ENCODE results near the gene MNX1. TPM values are rescaled to one million over a fixed set of nuclear protein-coding genes. Genes with fewer than 3 reads are reported as not detected.
A peak's percentile ranks its signal among the peaks of the same experiment; 100 is the strongest.

MNX1 gene
- total RNA-seq, 2 donors from 2014 or later = 14.5 to 27.4 TPM

DNA sequence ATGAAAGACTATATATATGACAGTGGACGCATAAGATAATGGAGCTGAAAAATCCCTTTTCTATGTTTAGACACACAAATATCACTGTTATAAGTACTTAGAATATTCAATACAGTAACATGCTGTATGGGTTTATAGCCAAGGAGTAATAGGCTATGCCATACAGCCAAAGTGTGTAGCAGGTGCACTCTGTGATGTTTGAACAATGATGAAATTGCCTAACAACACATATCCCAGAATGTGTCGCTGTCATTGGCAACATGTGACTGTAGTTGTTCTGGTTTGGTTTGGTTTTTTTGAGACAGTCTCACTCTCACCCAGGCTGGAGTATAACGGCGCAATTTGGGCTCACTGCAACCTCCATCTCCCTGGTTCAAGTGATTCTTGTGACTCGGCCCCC, 34.8 kb downstream of the MNX1 start:
- Histone ChIP-seq H3K27ac (no peak overlapping the region), H3K36me3 (peaks cover 4% of the 10 kb centered on the region), H3K4me1 (no peaks in the 10 kb centered on the region), H3K4me3 (no peak overlapping the region), H3K9ac (ENCODE audit: low read depth in 2 of 2, low read length in 2 of 2) (no peak overlapping the region), H3K9me3 (no peaks in the 10 kb centered on the region), H3K27me3 (no peaks in the 10 kb centered on the region)
- intact Hi-C loops (cut with DNase I) = no loop called here
- TF ChIP-seq, protein P1, sequence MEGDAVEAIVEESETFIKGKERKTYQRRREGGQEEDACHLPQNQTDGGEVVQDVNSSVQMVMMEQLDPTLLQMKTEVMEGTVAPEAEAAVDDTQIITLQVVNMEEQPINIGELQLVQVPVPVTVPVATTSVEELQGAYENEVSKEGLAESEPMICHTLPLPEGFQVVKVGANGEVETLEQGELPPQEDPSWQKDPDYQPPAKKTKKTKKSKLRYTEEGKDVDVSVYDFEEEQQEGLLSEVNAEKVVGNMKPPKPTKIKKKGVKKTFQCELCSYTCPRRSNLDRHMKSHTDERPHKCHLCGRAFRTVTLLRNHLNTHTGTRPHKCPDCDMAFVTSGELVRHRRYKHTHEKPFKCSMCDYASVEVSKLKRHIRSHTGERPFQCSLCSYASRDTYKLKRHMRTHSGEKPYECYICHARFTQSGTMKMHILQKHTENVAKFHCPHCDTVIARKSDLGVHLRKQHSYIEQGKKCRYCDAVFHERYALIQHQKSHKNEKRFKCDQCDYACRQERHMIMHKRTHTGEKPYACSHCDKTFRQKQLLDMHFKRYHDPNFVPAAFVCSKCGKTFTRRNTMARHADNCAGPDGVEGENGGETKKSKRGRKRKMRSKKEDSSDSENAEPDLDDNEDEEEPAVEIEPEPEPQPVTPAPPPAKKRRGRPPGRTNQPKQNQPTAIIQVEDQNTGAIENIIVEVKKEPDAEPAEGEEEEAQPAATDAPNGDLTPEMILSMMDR (IDR thresholded peaks at IDR 0.05) = no peak
- peak; percentile 6 for DNase-seq

DNA sequence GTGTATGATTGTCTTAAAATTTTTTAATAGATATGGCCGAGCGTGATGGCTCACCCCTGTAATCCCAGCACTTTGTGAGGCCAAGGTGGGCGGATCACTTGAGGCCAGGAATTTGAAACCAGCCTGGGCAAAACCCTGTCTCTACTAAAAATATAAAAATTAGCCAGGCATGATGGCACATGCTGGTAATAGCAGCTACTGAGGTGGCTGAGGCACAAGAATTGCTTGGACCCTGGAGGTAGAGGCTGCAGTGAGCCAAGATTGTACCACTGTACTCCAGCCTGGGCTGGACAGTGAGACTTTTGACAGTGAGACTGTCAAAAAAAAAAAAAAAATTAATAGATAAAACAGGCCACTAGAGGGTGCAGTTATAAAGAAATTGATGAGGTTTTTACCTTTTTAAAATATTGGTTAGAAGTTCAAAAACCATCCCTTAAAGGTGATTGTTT, 40.5 kb downstream of the MNX1 start:
- Histone ChIP-seq H3K4me1 (no peaks in the 10 kb centered on the region), H3K27ac (no peak overlapping the region), H3K36me3 (peaks cover 4% of the 10 kb centered on the region), H3K9me3 (no peaks in the 10 kb centered on the region), H3K27me3 (no peaks in the 10 kb centered on the region), H3K4me3 (no peak overlapping the region), H3K9ac (ENCODE audit: low read depth in 2 of 2, low read length in 2 of 2) (no peak overlapping the region)
- TF ChIP-seq, protein P1 (IDR thresholded peaks at IDR 0.05) = no peak
- intact Hi-C loops (cut with DNase I) = no loop called here
- no peak for DNase-seq

- Histone ChIP-seq H3K9ac (ENCODE audit: low read depth in 2 of 2, low read length in 2 of 2) (no peak overlapping the region), H3K36me3 (peaks cover 4% of the 10 kb centered on the region), H3K4me3 (no peak overlapping the region), H3K27me3 (no peaks in the 10 kb centered on the region), H3K9me3 (no peaks in the 10 kb centered on the region), H3K27ac (no peak overlapping the region), H3K4me1 (no peaks in the 10 kb centered on the region)
- intact Hi-C loops (cut with DNase I) = no loop called here
- TF ChIP-seq, protein P1 (IDR thresholded peaks at IDR 0.05) = no peak
- DNase-seq = no peak
Observed at GRCh38 chr7:156968183-156968582, 42.3 kb downstream of the MNX1 start.

DNA sequence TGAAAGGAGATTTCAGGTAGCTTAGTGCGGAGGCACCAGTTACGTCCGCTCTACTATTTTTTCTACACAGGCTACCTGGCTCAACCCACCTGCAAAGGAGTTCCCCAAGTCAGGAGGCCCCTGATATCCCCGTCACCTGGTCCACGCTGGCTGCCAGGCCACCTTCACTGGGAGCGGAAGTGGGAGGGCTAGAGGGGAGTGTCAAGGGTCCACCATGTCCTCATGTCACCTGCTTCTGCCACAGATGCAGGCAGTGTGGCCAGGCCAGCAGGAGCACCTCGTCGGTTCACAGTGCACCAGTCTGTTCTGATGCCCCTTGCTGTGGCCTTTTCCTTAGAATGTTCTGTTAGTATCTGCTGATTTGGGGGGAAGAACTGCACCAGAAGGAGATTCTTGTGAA, 44.1 kb downstream of the MNX1 start:
- H3K36me3 ChIP-seq = peaks cover 4% of the 10 kb centered on the region
- TF ChIP-seq, protein P1 (IDR thresholded peaks at IDR 0.05) = no peak
- no peaks in the 10 kb centered on the region for H3K4me1 ChIP-seq
- H3K27me3 ChIP-seq = no peaks in the 10 kb centered on the region
- H3K4me3 ChIP-seq = no peak overlapping the region
- H3K9me3 ChIP-seq = no peaks in the 10 kb centered on the region
- no peak overlapping the region for H3K27ac ChIP-seq
- intact Hi-C loops (cut with DNase I) = no loop called here
- no peak overlapping the region for H3K9ac ChIP-seq (ENCODE audit: low read depth in 2 of 2, low read length in 2 of 2)
- no peak for DNase-seq

DNA sequence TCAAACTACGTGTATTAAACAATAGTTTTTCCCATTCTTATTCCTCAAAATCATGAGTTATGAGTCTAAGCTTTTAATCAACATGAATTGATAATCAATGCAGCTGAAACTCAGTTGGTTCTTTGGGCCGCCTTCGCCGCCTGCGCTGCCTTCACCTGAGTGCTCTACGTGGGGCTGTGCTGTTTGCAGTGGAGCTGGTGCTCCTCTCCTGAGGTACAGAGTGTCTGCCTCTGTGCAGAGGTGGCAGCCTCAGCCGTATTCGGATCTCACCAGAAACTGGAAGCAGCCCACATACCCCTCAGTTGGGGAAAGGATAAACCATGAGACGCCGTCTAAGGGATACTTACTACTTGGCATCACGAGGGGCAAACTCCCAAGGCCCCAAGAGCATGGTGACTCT, 45.5 kb downstream of the MNX1 start:
- no peaks in the 10 kb centered on the region for H3K9me3 ChIP-seq
- H3K4me1 ChIP-seq = no peaks in the 10 kb centered on the region
- no peak overlapping the region for H3K27ac ChIP-seq
- DNase-seq = no peak
- intact Hi-C loops (cut with DNase I) = loop anchor here (5.0 kb wide), 1 partner anchor 177 kb away; no protein-coding TSS in a partner anchor
- no peak overlapping the region for H3K4me3 ChIP-seq
- no peak overlapping the region for H3K9ac ChIP-seq (ENCODE audit: low read depth in 2 of 2, low read length in 2 of 2)
- H3K36me3 ChIP-seq = peaks cover 4% of the 10 kb centered on the region
- no peaks in the 10 kb centered on the region for H3K27me3 ChIP-seq
- TF ChIP-seq, protein P1 (IDR thresholded peaks at IDR 0.05) = no peak
